ENCODE results near the gene MYLK.

Gene MYLK

GRCh38 chr3:123776071-123776782 is 107.9 kb downstream of the MYLK start:
- no peak for TF ChIP-seq FOXP2 (optimal IDR thresholded peaks at IDR 0.05; ENCODE audit: borderline replicate concordance, extremely low read depth, extremely low read length, insufficient read depth)
- TF ChIP-seq REST (IDR thresholded peaks at IDR 0.05; ENCODE audit: insufficient read depth in 1 of 2, low read depth in 2 of 2, low read length in 2 of 2), result no peak
- no peak for TF ChIP-seq TAF1 (IDR thresholded peaks at IDR 0.05; ENCODE audit: borderline replicate concordance, insufficient read depth, low read length)
- TF ChIP-seq POLR2AphosphoS5 (IDR thresholded peaks at IDR 0.05; ENCODE audit: low read depth, low read length), result no peak
- TF ChIP-seq SIN3A (IDR thresholded peaks at IDR 0.05; ENCODE audit: borderline replicate concordance, insufficient read depth, low read length), result no peak

- no peak for TF ChIP-seq REST (IDR thresholded peaks at IDR 0.05; ENCODE audit: insufficient read depth in 1 of 2, low read depth in 2 of 2, low read length in 2 of 2)
- no peak for TF ChIP-seq POLR2AphosphoS5 (IDR thresholded peaks at IDR 0.05; ENCODE audit: low read depth, low read length)
- TF ChIP-seq FOXP2 (optimal IDR thresholded peaks at IDR 0.05; ENCODE audit: borderline replicate concordance, extremely low read depth, extremely low read length, insufficient read depth), result no peak
- no peak for TF ChIP-seq SIN3A (IDR thresholded peaks at IDR 0.05; ENCODE audit: borderline replicate concordance, insufficient read depth, low read length)
- no peak for TF ChIP-seq TAF1 (IDR thresholded peaks at IDR 0.05; ENCODE audit: borderline replicate concordance, insufficient read depth, low read length)
These were observed 109.7 kb downstream of the MYLK start for GRCh38 chr3:123774474-123774873.

GRCh38 chr3:123773681-123774431 is 110.3 kb downstream of the MYLK start:
- TF ChIP-seq FOXP2 (optimal IDR thresholded peaks at IDR 0.05; ENCODE audit: borderline replicate concordance, extremely low read depth, extremely low read length, insufficient read depth) (no peak), REST (IDR thresholded peaks at IDR 0.05; ENCODE audit: insufficient read depth in 1 of 2, low read depth in 2 of 2, low read length in 2 of 2) (no peak), POLR2AphosphoS5 (IDR thresholded peaks at IDR 0.05; ENCODE audit: low read depth, low read length) (no peak), SIN3A (IDR thresholded peaks at IDR 0.05; ENCODE audit: borderline replicate concordance, insufficient read depth, low read length) (no peak), TAF1 (IDR thresholded peaks at IDR 0.05; ENCODE audit: borderline replicate concordance, insufficient read depth, low read length) (no peak)

GRCh38 chr3:123769356-123769743 is 114.8 kb downstream of the MYLK start:
- TF ChIP-seq POLR2AphosphoS5 (IDR thresholded peaks at IDR 0.05; ENCODE audit: low read depth, low read length), result no peak
- no peak for TF ChIP-seq TAF1 (IDR thresholded peaks at IDR 0.05; ENCODE audit: borderline replicate concordance, insufficient read depth, low read length)
- TF ChIP-seq REST (IDR thresholded peaks at IDR 0.05; ENCODE audit: insufficient read depth in 1 of 2, low read depth in 2 of 2, low read length in 2 of 2), result no peak
- TF ChIP-seq SIN3A (IDR thresholded peaks at IDR 0.05; ENCODE audit: borderline replicate concordance, insufficient read depth, low read length), result no peak
- TF ChIP-seq FOXP2 (optimal IDR thresholded peaks at IDR 0.05; ENCODE audit: borderline replicate concordance, extremely low read depth, extremely low read length, insufficient read depth), result no peak

Measured in PFSK-1 (cell line).